ENCODE measurements around the gene GALR2.

- TF ChIP-seq CTCF (IDR thresholded peaks at IDR 0.05; ENCODE audit: insufficient read depth, low read depth, low read length): no peak
- no peak for TF ChIP-seq EZH2 (IDR thresholded peaks at IDR 0.05; ENCODE audit: insufficient read depth, low read length)
Observed at GRCh38 chr17:76090517-76091129, 16.0 kb downstream of the GALR2 start.
